NCI-H128 (cell line): ENCODE results near the gene DOK6.
"Not testable (repeated sequence)": the region's sequence is repeated elsewhere in the genome, so short reads cannot be mapped to it uniquely, and the experiment has no call there.

Experiments
- DNase-seq: peaks from one replicate; lab custom pipeline; 2025; ENCODE audit not compliant: unreplicated experiment; lab: John Stamatoyannopoulos, UW

Gene DOK6

GRCh38 chr18:69854455-69854854, 453.8 kb downstream of the DOK6 start:
- DNase-seq, result no peak

GRCh38 chr18:69858897-69859296, 458.2 kb downstream of the DOK6 start:
- no peak for DNase-seq

- not testable (repeated sequence) for DNase-seq
Observed at GRCh38 chr18:69864802-69865201, 464.1 kb downstream of the DOK6 start.

GRCh38 chr18:69865776-69866175, 465.1 kb downstream of the DOK6 start:
- no peak for DNase-seq

- DNase-seq, result no peak
Observed at GRCh38 chr18:69866212-69866611, 465.5 kb downstream of the DOK6 start.

- DNase-seq, result no peak
Observed at GRCh38 chr18:69870736-69871135, 470.0 kb downstream of the DOK6 start.

GRCh38 chr18:69871363-69871762, 470.7 kb downstream of the DOK6 start:
- DNase-seq, result no peak

GRCh38 chr18:69872661-69873060, 472.0 kb downstream of the DOK6 start:
- DNase-seq, result no peak

- no peak for DNase-seq
Observed at GRCh38 chr18:69874058-69874457, 473.4 kb downstream of the DOK6 start.

- DNase-seq, result no peak
Observed at GRCh38 chr18:69876490-69876889, 475.8 kb downstream of the DOK6 start.

GRCh38 chr18:69878213-69878933, 477.7 kb downstream of the DOK6 start:
- no peak for DNase-seq

- DNase-seq, result not testable (repeated sequence)
Observed at GRCh38 chr18:69879051-69879450, 478.4 kb downstream of the DOK6 start.

GRCh38 chr18:69880083-69880482, 479.4 kb downstream of the DOK6 start:
- no peak for DNase-seq

- no peak for DNase-seq
Observed at GRCh38 chr18:69882965-69883668, 482.4 kb downstream of the DOK6 start.

- DNase-seq, result no peak
Observed at GRCh38 chr18:69883781-69884180, 483.1 kb downstream of the DOK6 start.

GRCh38 chr18:69885355-69885754, 484.7 kb downstream of the DOK6 start:
- DNase-seq, result no peak

GRCh38 chr18:69885841-69886531, 485.3 kb downstream of the DOK6 start:
- no peak for DNase-seq

GRCh38 chr18:69887256-69887655, 486.6 kb downstream of the DOK6 start:
- no peak for DNase-seq

GRCh38 chr18:69889009-69889408, 488.3 kb downstream of the DOK6 start:
- no peak for DNase-seq

- DNase-seq, result no peak
Observed at GRCh38 chr18:69890558-69890957, 489.9 kb downstream of the DOK6 start.

GRCh38 chr18:69894467-69894866, 493.8 kb downstream of the DOK6 start:
- DNase-seq, result no peak
